Rectal smooth muscle tissue (tissue), 1 donor: ENCODE measurements around the gene PCDHA13.
"Not testable (repeated sequence)": the region's sequence is repeated elsewhere in the genome, so short reads cannot be mapped to it uniquely, and the experiment has no call there.

Experiments
- H3K27ac ChIP-seq: one replicate; pipeline ENCODE4 v1.7.0; 2013; ENCODE audit warnings: low read depth, low read length, inconsistent platforms
- H3K27me3 ChIP-seq: one replicate; pipeline ENCODE4 v1.7.0; 2013; ENCODE audit warnings: low read length; ENCODE audit not compliant: control insufficient read depth, insufficient read depth
- H3K36me3 ChIP-seq: one replicate; pipeline ENCODE4 v1.7.0; 2013; ENCODE audit warnings: low read length; ENCODE audit not compliant: control insufficient read depth, insufficient read depth
- H3K4me1 ChIP-seq: one replicate; pipeline ENCODE4 v1.7.0; 2013; ENCODE audit warnings: low read length; ENCODE audit not compliant: control insufficient read depth, insufficient read depth
- H3K4me3 ChIP-seq: one replicate; pipeline ENCODE4 v1.7.0; 2013; ENCODE audit warnings: low read length
- H3K9ac ChIP-seq: one replicate; pipeline ENCODE4 v1.7.0; 2013; ENCODE audit warnings: low read length

The PCDHA13 gene

DNA sequence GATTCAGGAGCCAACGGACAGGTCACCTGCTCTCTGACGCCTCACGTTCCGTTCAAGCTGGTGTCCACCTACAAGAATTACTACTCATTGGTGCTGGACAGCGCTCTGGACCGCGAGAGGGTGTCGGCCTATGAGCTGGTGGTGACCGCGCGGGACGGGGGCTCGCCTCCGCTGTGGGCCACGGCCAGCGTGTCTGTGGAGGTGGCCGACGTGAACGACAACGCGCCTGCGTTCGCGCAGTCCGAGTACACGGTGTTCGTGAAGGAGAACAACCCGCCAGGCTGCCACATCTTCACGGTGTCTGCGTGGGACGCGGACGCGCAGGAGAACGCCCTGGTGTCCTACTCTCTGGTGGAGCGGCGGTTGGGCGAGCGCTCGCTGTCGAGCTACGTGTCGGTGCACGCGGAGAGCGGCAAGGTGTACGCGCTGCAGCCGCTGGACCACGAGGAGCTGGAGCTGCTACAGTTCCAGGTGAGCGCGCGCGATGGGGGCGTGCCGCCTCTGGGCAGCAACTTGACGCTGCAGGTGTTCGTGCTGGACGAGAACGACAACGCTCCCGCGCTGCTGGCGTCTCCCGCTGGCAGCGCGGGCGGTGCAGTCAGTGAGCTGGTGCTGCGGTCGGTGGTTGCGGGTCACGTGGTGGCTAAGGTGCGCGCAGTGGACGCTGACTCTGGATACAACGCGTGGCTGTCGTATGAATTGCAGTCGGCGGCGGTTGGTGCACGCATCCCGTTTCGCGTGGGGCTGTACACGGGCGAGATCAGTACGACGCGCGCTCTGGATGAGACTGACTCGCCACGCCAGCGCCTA lies 24.5 kb upstream of the PCDHA13 start:
- Histone ChIP-seq H3K27ac (no peak overlapping the region), H3K9ac (no peak overlapping the region), H3K4me1 (no peaks in the 10 kb centered on the region), H3K36me3 (no peaks in the 10 kb centered on the region), H3K27me3 (no peaks in the 10 kb centered on the region), H3K4me3 (no peak overlapping the region)

DNA sequence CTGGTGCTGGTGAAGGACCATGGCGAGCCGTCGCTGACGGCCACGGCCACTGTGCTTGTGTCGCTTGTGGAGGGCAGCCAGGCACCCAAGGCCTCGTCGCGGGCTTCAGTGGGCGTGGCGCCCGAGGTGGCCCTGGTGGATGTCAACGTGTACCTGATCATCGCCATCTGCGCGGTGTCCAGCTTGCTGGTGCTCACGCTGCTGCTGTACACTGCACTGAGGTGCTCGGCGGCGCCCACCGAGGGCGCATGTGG lies 24.0 kb upstream of the PCDHA13 start:
- Histone ChIP-seq H3K4me3 (no peak overlapping the region), H3K36me3 (no peaks in the 10 kb centered on the region), H3K27ac (no peak overlapping the region), H3K4me1 (no peaks in the 10 kb centered on the region), H3K9ac (no peak overlapping the region), H3K27me3 (no peaks in the 10 kb centered on the region)

DNA sequence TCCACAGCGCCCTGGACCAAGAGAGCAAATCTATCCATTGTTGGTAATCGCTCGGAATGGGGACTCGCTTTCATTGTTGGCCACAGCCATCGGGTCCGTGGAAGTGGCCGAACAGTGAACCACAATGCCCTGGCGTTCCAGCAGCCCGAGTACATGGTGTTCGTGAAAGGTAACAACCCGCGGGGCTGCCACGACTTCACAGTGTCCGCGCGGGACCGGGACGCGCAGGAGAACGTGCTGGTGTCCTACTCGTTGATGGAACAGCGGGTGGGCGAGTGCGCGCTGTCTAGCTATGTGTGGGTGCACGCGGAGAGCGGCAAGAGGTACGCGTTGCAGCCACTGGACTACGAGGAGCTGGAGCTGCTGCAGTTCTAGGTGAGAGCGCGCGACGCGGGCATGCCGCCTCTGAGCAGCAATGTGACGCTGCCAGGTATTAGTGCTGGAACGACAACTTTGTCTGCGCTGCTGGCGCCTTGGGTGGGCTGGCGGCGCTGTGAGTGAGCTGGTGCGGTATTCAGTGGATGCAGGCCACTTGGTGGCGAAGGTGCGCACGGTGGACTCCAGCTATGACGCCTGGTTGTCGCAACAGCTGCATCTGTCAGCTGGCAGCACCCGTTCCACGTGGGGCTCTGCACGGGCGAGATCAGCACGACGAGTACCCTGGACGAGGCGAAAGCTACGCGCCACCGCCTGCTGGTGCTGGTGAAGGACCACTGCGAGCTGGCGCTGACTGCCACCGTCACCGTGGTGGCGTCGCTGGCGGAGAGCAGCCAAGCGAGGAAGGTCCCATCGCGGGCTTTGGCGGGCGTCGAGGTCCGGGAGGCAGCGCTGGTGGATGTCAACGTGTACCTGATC lies 19.3 kb upstream of the PCDHA13 start:
- no peaks in the 10 kb centered on the region for H3K36me3 ChIP-seq
- H3K9ac ChIP-seq = no peak overlapping the region
- no peaks in the 10 kb centered on the region for H3K27me3 ChIP-seq
- no peaks in the 10 kb centered on the region for H3K4me1 ChIP-seq
- no peak overlapping the region for H3K4me3 ChIP-seq
- no peak overlapping the region for H3K27ac ChIP-seq

DNA sequence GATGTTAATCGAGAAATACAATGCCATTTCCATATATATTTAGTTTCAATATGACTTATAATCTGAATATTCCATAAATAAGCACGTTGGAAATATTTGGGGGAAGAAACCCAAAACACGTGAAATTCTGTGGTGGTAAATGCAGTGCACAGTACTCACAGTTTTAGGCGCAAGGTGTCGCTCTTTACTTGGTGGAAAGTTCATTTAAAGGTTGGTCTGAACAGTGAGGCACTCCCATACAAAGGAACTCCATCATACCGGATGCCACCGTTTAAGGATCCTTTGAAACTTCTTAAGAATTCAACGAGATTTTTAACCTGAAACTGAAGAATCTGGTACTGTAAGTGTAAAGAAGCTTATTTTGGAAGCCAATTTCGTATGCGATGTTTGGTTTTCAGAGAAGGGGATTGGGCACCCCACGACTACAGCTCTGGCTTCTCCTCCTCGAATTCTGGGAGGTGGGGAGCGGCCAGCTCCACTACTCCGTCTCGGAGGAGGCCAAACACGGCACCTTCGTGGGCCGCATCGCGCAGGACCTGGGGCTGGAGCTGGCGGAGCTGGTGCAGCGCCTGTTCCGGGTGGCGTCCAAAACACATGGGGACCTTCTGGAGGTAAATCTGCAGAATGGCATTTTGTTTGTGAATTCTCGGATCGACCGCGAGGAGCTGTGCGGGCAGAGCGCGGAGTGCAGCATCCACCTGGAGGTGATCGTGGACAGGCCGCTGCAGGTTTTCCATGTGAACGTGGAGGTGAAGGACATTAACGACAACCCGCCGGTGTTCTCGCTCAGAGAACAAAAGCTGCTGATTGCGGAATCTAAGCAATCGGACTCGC lies 13.0 kb upstream of the PCDHA13 start, which contains the start of gene PCDHA11:
Gene PCDHA11 (plus strand): TSS at position 237 of the 834 bp plus-strand sequence. CDS start 147 bp downstream, at position 384.
- Histone ChIP-seq H3K4me1 (no peaks in the 10 kb centered on the region), H3K4me3 (no peak within 1 kb of the TSS), H3K27ac (no peak within 1 kb of the TSS), H3K36me3 (no peaks in the 10 kb centered on the region), H3K9ac (no peak within 1 kb of the TSS), H3K27me3 (no peaks in the 10 kb centered on the region)

DNA sequence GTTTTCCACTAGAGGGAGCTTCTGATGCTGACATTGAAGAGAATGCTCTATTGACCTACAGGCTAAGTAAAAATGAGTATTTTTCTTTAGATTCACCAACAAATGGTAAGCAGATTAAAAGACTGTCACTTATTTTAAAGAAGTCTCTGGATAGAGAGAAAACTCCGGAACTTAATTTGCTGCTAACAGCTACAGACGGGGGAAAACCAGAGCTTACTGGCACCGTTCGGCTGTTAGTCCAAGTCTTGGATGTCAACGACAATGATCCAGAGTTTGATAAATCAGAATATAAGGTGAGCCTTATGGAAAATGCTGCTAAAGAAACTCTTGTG lies 12.4 kb upstream of the PCDHA13 start:
- Histone ChIP-seq H3K36me3 (no peaks in the 10 kb centered on the region), H3K27me3 (no peaks in the 10 kb centered on the region), H3K4me3 (no peak overlapping the region), H3K4me1 (no peaks in the 10 kb centered on the region), H3K27ac (no peak overlapping the region), H3K9ac (no peak overlapping the region)

DNA sequence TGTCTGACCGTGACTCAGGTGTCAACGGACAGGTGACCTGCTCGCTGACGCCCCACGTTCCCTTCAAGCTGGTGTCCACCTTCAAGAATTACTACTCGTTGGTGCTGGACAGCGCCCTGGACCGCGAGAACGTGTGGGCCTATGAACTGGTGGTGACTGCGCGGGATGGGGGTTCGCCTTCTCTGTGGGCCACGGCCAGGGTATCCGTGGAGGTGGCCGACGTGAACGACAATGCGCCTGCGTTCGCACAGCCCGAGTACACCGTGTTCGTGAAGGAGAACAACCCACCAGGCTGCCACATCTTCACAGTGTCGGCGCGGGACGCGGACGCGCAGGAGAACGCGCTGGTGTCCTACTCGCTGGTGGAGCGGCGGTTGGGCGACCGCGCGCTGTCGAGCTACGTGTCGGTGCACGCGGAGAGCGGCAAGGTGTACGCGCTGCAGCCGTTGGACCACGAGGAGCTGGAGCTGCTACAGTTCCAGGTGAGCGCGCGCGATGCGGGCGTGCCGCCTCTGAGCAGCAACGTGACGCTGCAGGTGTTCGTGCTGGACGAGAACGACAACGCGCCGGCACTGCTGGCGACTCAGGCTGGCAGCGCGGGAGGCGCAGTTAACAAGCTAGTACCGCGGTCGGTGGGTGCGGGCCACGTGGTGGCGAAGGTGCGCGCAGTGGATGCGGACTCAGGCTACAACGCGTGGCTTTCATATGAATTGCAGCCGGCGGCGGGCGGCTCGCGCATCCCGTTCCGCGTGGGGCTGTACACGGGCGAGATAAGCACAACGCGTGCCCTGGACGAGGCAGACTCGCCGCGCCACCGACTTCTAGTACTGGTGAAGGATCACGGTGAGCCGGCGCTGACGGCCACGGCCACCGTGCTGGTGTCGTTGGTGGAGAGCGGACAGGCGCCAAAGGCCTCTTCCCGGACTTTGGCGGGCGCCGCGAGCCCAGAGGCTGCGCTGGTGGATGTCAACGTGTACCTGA lies 11.4 kb upstream of the PCDHA13 start:
- H3K27me3 ChIP-seq = no peaks in the 10 kb centered on the region
- no peak overlapping the region for H3K4me3 ChIP-seq
- no peak overlapping the region for H3K9ac ChIP-seq
- no peak overlapping the region for H3K27ac ChIP-seq
- H3K4me1 ChIP-seq = no peaks in the 10 kb centered on the region
- no peaks in the 10 kb centered on the region for H3K36me3 ChIP-seq

DNA sequence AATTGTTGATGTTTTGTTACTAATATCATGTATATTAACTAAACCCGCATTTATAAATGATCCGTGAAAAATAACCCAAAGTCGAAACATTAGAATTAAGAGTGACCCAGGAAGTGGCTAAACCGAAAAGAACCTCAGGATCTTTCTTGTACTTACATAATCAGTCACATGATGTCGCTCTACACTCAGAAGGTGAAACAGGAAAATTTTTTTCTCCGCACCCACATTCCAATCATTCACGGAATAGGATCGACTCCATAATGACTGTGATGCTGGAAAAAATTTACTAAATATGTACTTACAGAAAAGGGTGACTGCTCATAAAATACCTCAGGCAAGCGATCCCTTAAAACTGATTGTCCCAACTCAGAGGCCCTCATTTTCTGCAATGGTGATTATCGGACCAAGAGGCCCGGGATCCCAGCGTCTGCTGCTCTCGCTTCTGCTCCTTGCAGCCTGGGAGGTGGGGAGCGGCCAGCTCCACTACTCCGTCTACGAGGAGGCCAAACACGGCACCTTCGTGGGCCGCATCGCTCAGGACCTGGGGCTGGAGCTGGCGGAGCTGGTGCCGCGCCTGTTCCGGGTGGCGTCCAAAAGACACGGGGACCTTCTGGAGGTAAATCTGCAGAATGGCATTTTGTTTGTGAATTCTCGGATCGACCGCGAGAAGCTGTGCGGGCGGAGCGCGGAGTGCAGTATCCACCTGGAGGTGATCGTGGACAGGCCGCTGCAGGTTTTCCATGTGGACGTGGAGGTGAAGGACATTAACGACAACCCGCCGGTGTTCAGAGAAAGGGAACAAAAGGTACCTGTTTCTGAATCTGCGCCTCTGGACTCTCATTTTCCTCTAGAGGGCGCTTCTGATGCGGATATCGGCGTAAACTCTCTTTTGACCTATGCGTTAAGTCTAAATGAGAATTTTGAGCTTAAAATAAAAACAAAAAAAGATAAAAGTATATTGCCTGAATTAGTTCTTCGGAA lies 6.5 kb upstream of the PCDHA13 start, which contains the start of gene PCDHA12:
Gene PCDHA12 (plus strand): TSS at position 224 of the 981 bp plus-strand sequence. CDS start 165 bp downstream, at position 389.
- no peaks in the 10 kb centered on the region for H3K36me3 ChIP-seq
- no peak within 1 kb of the TSS for H3K27ac ChIP-seq
- no peak within 1 kb of the TSS for H3K9ac ChIP-seq
- no peaks in the 10 kb centered on the region for H3K27me3 ChIP-seq
- H3K4me3 ChIP-seq = no peak within 1 kb of the TSS
- no peaks in the 10 kb centered on the region for H3K4me1 ChIP-seq

DNA sequence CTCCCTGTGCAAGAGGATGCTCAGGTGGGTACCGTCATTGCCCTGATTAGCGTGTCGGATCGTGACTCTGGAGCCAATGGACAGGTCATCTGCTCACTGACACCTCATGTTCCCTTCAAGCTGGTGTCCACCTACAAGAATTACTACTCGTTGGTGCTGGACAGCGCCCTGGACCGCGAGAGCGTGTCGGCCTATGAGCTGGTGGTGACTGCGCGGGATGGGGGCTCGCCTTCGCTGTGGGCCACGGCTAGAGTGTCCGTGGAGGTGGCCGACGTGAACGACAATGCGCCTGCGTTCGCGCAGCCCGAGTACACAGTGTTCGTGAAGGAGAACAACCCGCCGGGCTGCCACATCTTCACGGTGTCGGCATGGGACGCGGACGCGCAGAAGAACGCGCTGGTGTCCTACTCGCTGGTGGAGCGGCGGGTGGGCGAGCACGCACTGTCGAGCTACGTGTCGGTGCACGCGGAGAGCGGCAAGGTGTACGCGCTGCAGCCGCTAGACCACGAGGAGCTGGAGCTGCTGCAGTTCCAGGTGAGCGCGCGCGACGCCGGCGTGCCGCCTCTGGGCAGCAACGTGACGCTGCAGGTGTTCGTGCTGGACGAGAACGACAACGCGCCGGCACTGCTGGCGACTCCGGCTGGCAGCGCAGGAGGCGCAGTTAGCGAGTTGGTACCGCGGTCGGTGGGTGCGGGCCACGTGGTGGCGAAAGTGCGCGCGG lies 5.2 kb upstream of the PCDHA13 start:
- H3K4me3 ChIP-seq, H3K9ac ChIP-seq, H3K36me3 ChIP-seq, H3K27ac ChIP-seq, H3K4me1 ChIP-seq, H3K27me3 ChIP-seq: not testable (repeated sequence)

DNA sequence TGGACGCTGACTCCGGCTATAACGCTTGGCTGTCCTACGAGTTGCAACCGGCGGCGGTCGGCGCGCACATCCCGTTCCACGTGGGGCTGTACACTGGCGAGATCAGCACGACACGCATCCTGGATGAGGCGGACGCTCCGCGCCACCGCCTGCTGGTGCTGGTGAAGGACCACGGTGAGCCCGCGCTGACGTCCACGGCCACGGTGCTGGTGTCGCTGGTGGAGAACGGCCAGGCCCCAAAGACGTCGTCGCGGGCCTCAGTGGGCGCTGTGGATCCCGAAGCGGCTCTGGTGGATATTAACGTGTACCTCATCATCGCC lies 4.7 kb upstream of the PCDHA13 start:
- H3K36me3 ChIP-seq = no peaks in the 10 kb centered on the region
- H3K4me1 ChIP-seq = no peaks in the 10 kb centered on the region
- no peak overlapping the region for H3K9ac ChIP-seq
- H3K27ac ChIP-seq = no peak overlapping the region
- no peak overlapping the region for H3K4me3 ChIP-seq
- H3K27me3 ChIP-seq = no peaks in the 10 kb centered on the region

DNA sequence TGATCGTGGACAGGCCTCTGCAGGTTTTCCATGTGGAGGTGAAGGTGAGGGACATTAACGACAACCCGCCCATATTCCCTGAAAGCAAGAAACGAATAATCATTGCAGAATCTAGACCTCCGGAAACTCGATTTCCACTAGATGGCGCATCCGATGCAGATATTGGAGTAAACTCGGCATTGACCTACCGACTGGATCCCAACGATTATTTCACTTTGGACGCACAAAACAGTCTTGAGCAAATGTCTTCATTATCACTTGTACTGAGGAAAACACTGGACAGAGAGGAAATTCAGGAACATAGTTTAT lies 621 bp downstream of the PCDHA13 start:
- Histone ChIP-seq H3K4me3 (no peak overlapping the region), H3K27ac (no peak overlapping the region)

More for the DNA sequence above, 621 bp downstream of the PCDHA13 start:
- Histone ChIP-seq H3K4me1 (no peaks in the 10 kb centered on the region), H3K36me3 (no peaks in the 10 kb centered on the region), H3K9ac (no peak overlapping the region), H3K27me3 (no peaks in the 10 kb centered on the region)
